Stimulated activated naive CD4-positive, alpha-beta T cell treated with Interleukin-2 at 50 U/mL for 16 hours (primary cell): ENCODE measurements around the gene RCBTB2.

Experiments used
- DNase-seq: peaks from one replicate; lab custom pipeline; 2025; lab: John Stamatoyannopoulos, UW

RCBTB2 gene

GRCh38 chr13:48448285-48448958 is 84.5 kb downstream of the RCBTB2 start:
- no peak for DNase-seq

GRCh38 chr13:48446464-48446863 is 86.4 kb downstream of the RCBTB2 start:
- DNase-seq: no peak

- no peak for DNase-seq
Measured at GRCh38 chr13:48443442-48444208, 89.3 kb downstream of the RCBTB2 start.
